Measurements from ENCODE around the gene VWA1.
"Not testable (repeated sequence)": the region's sequence is repeated elsewhere in the genome, so short reads cannot be mapped to it uniquely, and the experiment has no call there.

VWA1 gene

DNA sequence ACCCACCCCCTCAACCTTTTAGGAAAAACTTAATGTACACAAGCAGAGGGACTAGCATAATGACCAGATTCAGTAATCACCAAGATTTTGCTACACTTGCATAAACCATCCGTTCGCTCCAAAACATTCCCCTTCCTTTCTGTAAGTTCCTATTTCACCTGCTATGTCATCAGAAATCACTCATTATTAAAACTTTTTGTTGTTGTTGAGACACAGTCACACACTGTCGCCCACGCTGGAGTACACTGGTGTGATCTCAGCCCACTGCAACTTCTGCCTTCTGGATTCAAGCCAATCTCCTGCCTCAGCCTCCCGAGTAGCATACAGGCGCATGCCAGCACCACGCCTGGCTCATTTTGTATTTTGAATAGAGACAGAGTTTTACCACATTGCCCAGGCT, 31.8 kb upstream of the VWA1 start:
- TF ChIP-seq, protein P1, sequence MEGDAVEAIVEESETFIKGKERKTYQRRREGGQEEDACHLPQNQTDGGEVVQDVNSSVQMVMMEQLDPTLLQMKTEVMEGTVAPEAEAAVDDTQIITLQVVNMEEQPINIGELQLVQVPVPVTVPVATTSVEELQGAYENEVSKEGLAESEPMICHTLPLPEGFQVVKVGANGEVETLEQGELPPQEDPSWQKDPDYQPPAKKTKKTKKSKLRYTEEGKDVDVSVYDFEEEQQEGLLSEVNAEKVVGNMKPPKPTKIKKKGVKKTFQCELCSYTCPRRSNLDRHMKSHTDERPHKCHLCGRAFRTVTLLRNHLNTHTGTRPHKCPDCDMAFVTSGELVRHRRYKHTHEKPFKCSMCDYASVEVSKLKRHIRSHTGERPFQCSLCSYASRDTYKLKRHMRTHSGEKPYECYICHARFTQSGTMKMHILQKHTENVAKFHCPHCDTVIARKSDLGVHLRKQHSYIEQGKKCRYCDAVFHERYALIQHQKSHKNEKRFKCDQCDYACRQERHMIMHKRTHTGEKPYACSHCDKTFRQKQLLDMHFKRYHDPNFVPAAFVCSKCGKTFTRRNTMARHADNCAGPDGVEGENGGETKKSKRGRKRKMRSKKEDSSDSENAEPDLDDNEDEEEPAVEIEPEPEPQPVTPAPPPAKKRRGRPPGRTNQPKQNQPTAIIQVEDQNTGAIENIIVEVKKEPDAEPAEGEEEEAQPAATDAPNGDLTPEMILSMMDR (IDR thresholded peaks at IDR 0.05; ENCODE audit: low read length, missing control alignments): no peak
- no peak for DNase-seq (ENCODE audit: low read depth)
- no peak overlapping the region for H3K4me3 ChIP-seq (replicated peaks; ENCODE audit: low read depth, low read length)

DNA sequence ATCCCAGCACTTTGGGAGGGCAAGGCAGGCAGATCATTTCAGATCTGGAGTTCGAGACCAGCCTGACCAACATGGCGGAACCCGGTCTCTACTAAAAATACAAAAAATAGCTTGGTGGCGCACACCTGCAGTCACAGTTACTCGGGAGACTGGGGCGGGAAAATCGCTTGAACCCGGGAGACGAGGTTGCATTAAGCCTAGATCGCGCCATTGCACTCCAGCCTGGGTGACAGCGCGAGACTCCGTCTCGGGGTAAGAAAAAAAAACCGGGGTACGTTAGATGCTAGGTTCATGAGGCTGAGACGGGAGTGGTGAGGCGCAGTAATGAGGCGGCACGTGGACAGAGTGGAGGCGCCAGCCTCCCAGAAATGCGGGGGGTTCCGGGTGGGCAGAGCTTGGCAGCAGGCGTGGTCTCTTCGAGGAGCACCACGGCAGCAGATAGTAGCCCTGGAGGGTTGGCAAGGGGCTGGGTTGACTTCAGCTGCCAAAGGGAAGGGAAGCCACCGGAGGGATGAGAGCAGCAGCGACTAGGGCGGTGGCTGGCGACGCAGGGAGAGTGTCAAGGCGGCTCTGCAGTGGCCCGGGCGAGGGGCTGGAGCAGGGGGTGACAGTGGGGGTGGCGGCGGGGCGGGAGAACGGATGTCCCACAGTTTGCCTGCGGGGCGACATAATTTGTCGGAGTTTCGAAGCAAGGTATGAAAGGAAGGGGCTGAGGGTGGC, 29.2 kb upstream of the VWA1 start:
- no peak for DNase-seq (ENCODE audit: low read depth)
- H3K4me3 ChIP-seq (replicated peaks; ENCODE audit: low read depth, low read length): peak overlapping the region; percentile 88
- TF ChIP-seq, protein P1 (IDR thresholded peaks at IDR 0.05; ENCODE audit: low read length, missing control alignments): no peak

DNA sequence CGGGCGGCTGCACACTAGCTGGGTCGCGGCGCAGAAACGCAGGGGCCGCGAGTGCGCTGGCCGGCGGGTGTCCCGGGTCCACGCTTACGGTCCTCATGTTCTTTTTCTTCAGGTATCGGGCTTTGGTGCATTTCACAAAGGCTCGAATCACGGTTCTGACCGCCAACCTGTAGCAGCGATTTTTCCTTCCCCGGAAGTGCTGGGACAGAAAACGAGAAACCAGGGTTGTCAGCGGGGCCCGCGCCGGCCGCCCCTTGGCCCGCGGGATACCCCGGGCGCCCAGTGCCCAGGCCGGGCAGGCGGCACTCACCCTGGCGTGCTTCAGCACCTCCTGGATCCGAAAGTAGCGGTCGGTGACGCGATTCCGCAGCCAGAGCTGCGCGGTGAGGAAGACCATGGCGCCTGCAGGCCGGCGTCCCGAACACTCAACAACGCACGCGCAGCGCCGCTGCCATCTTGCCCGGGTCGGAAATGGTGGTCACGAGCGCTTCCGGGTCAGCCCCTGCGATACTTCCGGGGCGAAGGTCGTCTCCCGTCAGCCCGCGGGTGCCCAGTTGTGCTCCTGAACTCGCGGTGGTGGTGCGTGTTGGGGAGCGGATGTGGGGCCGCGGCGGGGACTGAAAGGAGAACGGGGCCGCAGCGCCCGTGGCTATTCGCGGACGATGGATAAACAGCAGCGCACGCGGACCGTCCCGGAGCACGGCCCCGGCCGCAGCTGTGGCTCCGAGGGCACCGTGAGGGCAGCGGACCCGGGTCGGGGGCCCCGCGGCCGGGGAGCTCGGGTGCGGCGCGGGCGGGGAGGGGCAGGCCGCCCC, 28.5 kb upstream of the VWA1 start, which contains the start of gene MRPL20:
TSS of gene MRPL20 (minus strand) at position 473 of the 815 bp plus-strand sequence. CDS start at position 397, 76 bp downstream.
- peak; percentile 88 for DNase-seq (ENCODE audit: low read depth)
- TF ChIP-seq, protein P1 (IDR thresholded peaks at IDR 0.05; ENCODE audit: low read length, missing control alignments): no peak

DNA sequence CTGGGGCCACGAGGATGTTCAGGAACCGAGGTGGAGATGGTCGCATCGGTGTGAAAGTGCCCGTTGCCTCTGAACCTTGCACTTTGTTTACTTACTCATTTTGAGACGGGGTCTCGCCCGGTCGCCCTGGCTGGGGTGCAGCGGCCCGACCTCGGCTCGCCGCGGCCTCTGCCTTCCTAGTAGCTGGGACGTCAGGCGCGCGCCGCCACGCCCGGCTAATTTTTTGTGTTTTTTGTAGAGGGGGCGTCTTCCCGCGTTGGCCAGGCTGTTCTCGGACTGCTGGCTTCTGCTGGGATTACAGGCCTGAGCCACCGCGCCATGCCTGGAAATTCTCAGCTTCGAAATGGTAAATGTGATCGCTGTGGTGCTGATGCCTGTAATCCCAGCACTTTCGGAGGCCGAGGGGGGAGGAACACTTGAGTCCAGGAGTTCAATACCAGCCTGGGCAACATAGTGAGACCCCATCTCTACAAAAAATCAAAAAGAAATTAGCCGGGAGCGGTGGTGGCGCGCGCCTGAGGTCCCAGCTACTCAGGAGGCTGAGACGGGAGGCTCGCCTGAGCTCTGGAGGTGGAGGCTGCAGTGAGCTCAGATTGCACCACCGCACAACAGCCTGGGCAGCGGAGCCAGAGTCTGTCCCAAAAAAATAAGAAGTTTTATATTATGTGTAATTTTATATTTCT, 27.7 kb upstream of the VWA1 start:
- H3K4me3 ChIP-seq (replicated peaks; ENCODE audit: low read depth, low read length): peak overlapping the region; percentile 88
- peak; percentile 50 for DNase-seq (ENCODE audit: low read depth)
- TF ChIP-seq, protein P1 (IDR thresholded peaks at IDR 0.05; ENCODE audit: low read length, missing control alignments): peak; percentile 1

More for the DNA sequence above, 28.5 kb upstream of the VWA1 start, which contains the start of gene MRPL20:
- H3K4me3 ChIP-seq (replicated peaks; ENCODE audit: low read depth, low read length): peak within 1 kb of the TSS; percentile 88

DNA sequence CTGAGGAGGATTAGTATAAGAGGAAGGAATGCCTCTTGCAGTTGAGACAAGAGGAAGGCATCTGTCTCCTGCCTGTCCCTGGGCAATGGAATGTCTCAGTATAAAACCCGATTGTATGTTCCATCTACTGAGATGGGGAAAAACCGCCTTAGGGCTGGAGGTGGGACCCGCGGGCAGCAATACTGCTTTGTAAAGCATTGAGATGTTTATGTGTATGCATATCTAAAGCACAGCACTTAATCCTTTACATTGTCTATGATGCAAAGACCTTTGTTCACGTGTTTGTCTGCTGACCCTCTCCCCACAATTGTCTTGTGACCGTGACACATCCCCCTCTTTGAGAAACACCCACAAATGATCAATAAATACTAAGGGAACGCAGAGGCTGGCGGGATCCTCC, 25.3 kb upstream of the VWA1 start:
- not testable (repeated sequence) for DNase-seq (ENCODE audit: low read depth); H3K4me3 ChIP-seq (replicated peaks; ENCODE audit: low read depth, low read length)

DNA sequence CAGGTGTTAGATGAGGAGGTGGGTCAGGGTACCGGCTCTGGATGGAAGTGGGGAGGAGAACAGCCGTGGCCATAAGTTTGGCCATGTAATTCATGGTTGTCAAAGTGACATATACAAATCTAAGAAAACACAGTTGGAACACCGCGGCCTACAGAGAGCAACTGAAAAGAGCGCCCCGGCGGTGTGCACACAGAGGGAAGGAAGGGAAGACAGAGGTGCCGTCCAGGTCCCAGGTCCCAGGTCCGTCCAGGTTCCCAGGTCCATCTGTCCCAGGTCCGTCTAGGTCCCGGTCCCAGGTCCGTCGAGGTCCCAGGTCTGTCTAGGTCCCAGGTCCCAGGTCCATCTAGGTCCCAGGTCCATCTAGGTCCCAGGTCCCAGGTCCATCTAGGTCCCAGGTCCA, 23.9 kb upstream of the VWA1 start:
- TF ChIP-seq, protein P1 (IDR thresholded peaks at IDR 0.05; ENCODE audit: low read length, missing control alignments): no peak
- no peak for DNase-seq (ENCODE audit: low read depth)

DNA sequence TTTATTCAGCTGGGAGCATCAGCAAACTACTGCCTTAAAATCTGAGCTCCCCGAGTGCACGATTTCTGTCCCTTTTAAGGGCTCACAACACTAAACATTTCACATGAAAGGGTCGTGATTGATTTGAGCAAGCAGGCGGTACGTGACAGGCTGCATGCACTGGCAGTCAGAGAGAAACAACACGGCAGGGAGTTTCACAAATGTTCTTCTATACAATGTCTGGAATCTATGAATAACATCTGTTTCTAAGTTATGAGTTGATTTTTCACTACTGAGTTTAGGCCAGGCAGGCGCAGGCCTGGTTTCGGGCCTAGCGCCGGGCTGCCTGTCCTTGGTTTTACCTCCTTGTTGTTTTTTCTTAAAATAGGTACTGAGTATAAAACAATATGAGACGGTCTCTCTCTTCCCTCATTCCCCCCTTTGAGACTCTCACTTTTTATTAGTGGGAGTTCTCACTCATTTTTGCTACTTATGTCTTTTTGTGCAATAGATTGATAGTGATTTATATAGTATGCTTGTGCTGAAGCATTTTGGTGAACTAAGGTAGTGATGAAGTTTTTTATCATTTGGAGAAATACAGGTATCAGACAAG, 23.1 kb upstream of the VWA1 start:
- not testable (repeated sequence) for DNase-seq (ENCODE audit: low read depth); H3K4me3 ChIP-seq (replicated peaks; ENCODE audit: low read depth, low read length)

More for the DNA sequence above, 23.9 kb upstream of the VWA1 start:
- no peak overlapping the region for H3K4me3 ChIP-seq (replicated peaks; ENCODE audit: low read depth, low read length)

Measured in fibroblast of pulmonary artery (primary cell).